NK-92 (cell line): ENCODE measurements around the gene PDZRN4.
"Not testable (repeated sequence)": the region's sequence is repeated elsewhere in the genome, so short reads cannot be mapped to it uniquely, and the experiment has no call there.

Source experiments
- DNase-seq: peaks from one replicate; lab custom pipeline; 2025; ENCODE audit not compliant: unreplicated experiment; lab: John Stamatoyannopoulos, UW

The PDZRN4 gene

DNA sequence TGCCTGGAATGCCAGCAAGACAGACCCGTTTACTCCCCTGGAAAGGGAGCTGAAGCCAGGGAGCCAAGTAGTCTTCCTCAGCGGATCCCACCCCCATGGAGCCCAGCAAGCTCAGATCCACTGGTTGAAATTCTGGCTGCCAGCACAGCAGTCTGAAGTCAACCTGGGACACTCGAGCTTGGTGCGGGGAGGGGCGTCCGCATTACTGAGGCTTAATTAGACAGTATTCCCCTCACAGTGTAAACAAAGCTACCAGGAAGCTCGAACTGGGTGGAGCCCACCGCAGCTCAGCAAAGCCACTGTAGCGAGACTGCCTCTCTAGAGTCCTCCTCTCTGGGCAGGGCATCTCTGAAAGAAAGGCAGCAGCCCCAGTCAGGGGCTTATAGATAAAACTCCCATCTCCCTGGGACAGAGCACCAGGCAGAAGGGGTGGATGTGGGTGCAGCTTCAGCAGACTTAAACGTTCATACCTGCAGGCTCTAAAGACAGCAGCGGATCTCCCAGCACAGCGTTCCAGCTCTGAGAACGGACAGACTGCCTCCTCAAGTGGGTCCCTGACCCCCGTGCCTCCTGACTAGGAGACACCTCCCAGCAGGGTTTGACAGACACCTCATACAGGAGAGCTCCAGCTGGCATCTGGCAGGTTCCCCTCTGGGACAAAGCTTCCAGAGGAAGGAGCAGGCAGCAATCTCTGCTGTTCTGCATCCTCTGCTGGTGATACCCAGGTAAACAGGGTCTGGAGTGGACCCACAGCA, 92.4 kb downstream of the PDZRN4 start:
- not testable (repeated sequence) for DNase-seq

DNA sequence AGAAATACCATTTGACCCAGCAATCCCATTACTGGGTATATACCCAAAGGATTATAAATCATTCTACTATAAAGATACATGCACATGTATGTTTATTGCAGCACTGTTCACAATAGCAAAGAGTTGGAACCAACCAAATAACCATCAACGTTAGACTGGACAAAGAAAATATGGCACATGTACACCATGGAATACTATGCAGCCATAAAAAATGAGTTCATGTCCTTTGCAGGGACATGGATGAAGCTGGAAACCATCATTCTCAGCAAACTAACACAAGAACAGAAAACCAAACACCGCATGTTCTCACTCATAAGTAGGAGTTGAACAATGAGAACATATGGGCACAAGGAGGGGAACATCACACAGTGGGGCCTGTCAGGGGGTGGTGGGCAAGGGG, 97.3 kb downstream of the PDZRN4 start:
- DNase-seq: not testable (repeated sequence)

DNA sequence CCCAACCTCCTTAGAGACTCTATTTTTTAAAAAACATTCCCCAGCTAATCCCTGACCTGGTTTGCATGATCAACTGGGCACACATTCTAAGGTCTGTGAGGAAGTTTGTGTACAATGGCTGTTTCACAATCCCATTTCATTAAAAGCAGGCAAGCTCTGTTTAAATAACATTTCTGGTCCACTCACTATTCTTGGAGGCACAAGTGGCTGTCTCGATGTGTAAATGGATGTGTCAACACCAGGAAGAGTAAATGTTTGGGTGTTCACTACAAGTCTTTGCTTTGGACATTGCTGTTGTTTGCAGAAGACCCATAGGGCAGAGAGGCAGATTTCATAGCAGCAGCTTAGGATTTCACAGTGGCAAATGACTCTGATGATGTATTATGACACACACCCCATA, 98.3 kb downstream of the PDZRN4 start:
- no peak for DNase-seq

DNA sequence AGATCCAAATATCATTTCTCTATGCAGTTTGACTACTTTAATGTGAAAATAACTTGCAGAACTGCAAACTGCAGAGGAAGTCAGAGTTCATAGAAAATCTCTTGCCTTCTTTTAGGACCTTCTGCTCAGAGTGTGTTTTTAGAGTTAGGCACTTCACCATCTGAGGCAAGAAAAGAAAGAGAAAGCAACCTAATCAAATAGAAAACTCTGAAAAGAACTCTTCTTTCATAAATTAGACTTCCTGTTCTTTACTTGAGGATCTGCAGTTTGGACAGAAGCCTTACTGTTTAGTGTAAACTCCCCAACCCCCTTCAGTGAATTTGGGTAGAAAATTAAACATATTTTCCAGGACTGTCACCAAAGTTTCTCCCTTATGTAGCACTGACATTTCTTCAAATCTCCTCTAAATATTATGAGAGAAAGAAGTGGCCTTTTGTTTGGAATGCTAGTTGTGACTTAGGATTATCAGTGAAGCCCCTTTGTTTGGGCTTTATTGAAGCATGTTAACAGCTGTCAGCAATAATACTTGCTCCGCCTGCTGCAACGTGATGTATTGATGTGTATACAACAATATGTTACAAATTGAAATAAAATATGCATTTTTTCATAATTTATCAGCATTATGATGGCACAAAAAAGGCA, 99.5 kb downstream of the PDZRN4 start:
- DNase-seq: no peak

DNA sequence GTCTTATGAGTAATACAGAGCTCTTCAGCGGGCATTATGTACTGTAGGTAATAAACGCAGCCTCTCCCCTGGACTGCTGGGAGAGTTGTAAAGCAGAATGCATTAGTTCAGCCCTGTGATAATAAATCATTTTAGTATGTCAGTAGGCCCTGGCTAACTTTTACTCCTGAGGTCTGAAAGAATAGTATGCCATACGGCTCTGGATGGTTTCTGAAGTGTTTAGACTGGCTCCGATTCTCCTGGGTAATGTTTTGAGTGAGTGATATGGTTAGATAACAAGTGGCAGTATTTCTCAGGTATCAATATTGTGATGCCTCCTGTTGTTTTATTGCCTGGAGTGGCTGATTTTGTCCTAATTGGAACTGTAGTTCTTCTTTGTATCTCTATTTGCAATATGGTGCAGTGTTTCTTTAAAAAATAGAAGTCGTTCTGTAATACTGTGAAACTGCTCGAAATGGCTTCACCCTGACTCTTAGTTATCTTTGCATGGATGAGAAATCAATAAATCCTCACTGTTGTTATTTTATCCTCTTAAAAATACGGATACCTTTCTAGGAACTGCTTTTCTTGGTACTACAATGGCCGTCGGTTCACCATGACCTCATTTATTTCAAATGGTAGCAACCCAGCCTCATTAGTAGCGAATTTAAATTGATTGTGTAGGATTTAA, 100.2 kb downstream of the PDZRN4 start:
- DNase-seq: no peak

DNA sequence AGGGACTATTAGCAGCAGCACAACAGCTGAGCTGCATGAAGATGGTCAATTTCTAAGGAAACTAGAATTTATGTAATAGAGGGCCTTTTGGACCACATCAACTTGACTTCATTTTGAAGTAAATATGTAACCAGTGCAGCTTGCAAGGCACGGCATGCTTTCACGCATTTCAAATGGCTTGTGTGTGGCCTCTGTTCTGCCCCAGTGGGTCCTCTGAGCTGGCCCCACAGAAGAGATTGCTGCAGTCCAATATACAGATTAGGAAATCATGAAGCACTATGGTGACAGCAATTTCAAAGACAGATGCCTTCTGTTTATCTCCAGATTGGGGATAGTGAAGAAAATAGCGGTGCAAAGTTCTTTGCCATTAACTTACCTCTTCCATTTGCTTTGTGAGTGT, 101.4 kb downstream of the PDZRN4 start:
- DNase-seq: no peak

DNA sequence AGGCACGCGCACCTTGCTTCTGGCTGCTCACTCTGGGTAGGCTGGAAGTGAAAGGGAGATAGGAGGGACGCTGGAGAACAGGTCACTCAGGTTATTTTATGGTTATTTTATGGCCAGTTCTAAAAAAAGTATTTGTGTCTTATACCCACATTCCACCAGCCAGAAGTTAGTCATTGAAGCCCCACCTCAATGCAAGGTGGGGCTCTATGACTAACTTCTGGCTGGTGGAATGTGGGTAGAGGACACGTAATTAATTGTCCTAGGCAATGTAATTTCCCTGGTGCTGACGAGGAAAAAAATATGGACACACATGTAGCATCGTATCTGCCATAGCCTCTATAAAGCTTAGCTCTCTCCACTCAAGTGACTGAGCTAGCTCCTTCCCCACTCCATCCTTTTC, 104.9 kb downstream of the PDZRN4 start:
- no peak for DNase-seq

DNA sequence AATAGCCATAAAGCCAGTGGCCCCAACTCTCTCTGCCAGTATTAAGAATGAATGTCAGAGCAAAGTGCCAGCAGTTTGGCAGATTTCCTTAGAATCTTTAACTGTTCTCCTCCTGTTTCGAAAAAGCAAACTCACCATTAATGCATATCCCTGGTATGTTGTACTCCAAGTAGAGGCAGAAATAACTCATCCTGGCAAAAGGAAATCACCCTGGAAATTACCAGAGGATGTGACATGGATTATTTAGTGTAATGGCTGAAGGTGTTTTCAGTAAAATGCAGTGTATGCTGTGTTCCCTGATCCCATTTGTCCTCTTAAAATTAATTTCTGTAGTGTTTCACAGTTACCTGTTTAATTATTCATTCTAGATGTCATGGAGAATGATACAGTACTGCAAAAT, 105.3 kb downstream of the PDZRN4 start:
- no peak for DNase-seq

DNA sequence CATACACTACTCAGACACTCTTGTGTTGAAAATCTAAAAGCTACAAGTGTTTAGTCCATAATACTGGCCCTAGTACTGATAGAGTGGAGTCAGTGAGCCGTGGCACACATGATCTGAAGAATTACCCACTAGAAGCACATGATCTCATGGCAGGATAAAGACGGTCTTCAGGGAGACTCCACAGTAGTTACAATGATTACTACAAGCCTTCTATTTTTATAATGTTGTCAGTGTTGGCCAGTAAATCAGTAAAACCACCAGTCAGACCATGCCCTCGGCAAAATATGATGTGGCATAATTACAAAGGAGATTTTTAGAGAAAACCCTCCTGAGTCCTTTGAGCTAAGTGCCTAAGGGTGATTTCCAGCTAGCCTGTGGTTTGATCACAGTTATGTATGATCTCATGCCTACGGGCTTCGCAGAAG, 114.9 kb downstream of the PDZRN4 start:
- no peak for DNase-seq

DNA sequence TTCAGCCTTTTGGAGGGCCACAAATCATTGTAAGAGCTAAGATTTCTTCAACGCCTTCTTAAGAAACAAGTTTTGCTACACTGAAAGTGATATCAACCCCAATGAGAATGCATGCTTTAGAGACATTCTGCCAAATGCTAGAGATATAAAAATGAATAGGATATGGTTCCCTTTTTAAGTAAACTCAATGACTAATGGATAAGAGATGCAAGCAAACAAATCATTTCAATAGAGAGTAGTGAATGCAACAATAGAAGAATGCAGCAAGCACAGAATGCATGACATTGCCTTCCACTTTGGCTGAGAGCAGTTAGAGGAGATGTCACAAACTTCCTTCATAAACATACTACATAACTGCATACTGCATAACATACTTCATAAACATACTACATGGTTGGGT, 116.4 kb downstream of the PDZRN4 start:
- DNase-seq: no peak

DNA sequence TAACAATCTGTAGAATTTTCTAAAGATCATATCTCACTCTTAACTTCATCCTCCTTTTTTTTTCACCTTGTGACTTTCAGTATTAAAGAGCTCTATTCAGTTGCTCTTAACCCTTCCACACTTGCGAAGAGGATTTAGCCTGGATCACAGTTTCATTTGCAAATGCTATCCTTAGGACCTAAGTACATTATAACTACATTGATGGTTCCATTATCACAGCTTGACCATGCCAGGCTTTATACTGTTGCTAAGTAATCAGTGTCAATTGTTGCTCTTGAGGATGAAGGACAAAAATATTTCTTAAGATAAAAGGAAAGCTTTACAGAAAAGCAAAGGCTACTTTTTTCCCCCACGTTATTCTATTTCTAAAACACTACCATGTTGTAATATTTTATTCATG, 122.2 kb downstream of the PDZRN4 start:
- DNase-seq: no peak

DNA sequence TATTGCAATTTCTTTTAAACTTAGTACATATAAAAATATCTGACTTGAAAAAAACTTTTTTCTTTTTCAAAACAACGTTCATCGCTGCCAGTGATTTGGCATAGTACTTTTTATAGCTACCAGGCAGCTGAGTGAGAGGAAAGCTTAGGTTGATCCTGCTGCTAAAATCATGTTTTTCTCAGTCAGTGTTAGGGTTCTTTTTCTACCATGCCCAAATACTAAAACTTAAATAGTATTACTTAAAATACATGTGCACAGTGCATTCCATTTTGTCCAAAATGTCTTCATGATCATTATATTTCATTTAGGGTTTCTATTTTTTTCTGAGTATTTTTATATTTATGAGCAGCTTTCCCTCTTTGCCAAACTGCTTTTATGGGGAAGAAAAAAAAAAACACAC, 123.8 kb downstream of the PDZRN4 start:
- DNase-seq: no peak

DNA sequence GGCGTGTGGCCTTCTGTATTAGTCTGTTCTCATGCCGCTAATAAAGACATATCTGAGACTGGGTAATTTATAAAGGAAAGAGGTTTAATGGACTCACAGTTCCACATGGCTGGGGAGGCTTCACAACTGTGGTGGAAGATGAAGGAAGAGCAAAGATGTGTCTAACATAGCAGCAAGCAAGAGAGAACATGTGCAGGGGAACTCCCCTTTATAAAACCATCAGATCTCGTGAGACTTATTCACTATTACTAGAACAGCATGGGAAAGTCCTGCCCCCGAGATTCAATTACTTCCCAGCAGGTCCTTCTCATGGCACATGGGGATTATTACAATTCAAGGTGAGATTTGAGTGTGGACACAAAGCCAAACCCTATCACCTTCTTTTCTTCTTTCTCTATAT, 124.3 kb downstream of the PDZRN4 start:
- not testable (repeated sequence) for DNase-seq

DNA sequence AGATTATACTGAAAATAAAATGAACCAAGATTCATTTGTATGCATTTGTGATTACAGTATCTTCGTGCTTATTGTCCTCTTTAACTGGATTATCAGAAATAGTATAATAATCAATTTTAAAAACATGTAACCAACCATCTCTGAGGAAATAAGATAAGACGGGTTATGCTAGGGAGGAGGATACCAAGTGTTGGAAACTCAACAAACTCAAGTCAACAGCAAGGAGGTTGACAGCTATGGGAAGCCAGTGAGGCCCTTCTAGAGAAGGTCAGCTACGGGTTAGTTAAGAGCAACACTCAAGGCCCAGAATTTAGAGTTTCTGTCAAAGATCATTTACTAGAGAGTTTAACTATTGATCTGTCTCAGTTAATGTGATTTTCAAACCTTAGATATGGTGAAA, 137.2 kb downstream of the PDZRN4 start:
- no peak for DNase-seq

DNA sequence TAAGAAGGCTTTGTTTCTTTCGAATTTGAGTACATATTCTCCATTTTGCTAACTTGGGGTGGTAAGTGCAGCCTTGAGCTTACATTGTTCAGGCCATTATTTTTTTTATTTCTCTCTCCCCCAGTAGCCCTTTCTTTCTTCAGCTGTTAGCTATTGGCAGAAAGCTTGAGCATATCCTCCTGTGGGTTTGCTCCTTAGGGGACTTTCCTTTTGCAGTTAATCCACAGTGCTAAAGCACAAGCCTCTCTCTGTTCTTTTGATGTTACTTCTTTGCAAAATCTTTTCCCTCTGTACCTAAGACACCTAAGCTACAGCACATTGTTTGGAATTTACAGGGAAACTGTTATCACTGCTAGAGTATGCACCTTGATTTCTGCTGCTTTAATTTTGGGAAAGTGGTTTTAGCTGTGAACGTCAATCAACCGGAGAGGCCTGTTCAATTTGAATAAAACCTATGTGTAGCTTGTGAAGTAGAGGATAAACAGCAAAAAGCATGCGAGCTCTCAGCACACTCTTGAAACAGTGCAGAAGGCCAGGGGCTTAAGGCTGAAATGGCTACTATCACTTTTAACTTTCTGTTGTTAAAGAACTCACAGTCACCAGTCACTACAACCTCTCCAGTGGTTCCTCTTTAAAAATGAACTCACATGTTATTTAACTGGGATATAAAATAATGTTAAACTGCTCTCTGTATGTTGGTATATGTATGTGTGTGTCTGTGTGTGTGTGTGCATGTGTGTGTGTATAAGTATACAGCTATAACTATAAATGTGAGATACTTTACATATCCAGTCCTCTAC, 139.2 kb downstream of the PDZRN4 start:
- no peak for DNase-seq

DNA sequence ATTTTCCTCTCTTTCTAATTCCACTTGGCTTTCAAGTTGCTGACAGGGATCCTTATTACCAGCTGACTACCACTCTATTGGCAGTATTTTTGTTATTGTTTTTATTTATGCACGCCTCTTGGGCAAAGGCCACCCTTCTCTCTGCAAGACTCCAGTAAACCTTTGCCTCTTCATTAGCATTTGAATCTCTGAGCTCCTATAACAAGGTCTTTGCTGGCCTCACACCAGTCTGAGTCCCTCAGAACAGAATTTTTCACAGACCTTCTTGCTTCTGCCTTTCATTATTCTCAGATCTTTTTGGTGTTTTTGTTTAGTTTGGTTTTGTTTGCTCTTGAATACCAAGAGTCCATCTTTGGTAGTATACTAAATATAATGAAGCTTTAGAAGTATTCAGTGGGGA, 145.9 kb downstream of the PDZRN4 start:
- no peak for DNase-seq

DNA sequence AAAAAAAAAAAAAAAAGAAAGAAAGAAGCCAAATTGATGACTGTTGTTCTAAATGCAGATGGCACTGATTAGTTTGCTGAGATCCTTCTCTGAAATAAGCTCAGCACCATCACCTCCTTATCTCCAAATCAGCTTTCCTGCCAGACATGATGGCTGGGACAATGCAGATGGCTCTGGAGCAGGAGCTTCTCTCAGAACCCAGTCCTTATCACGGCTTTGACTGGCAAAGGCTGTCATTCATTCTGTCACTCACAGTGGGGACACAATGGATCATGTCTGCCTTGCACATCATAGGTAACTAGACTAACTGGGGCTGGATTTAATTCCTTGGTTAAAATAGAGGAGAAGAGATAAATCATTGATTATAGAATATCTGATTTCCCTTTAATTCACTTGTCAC, 146.3 kb downstream of the PDZRN4 start:
- no peak for DNase-seq

DNA sequence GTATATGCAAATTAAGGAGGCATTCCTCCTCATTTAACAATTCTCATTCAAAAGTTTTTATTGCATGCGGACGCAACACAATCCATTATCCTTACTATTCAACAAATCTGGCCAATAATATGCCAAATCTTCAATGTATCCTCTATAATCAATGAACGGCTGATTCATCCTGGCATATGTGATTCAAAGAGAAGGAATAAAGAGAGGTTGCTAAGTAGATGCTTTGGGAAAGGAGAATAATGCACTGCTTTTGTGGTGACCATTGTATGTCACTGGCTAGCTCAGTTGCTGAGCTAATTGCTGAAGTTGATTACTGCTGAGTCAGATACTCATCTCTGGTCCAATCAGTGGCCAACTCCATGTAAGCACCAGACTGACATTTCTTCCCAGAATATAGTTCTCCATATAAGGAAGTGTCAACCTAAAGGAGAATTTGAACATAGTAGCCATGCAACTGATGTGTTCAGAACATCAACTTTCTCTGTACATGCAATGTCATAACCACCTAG, 148.0 kb downstream of the PDZRN4 start:
- no peak for DNase-seq

DNA sequence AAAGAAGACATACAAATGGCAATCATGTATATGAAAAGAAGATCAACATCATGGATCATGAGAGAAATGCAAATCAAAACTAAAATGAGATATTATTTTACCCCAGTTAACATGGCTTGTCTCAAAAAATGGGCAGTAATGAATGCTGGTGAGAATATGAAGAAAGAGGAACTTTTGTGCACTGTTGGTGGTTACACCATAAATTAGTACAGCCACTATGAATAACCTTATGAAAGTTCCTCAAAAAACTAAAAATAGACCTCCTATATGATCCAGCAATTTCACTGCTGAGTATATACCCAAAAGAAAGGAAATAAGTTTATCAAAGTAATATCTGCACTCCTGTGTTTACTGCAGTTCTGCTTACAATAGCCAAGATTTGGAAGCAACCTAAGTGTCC, 151.7 kb downstream of the PDZRN4 start:
- DNase-seq: no peak

DNA sequence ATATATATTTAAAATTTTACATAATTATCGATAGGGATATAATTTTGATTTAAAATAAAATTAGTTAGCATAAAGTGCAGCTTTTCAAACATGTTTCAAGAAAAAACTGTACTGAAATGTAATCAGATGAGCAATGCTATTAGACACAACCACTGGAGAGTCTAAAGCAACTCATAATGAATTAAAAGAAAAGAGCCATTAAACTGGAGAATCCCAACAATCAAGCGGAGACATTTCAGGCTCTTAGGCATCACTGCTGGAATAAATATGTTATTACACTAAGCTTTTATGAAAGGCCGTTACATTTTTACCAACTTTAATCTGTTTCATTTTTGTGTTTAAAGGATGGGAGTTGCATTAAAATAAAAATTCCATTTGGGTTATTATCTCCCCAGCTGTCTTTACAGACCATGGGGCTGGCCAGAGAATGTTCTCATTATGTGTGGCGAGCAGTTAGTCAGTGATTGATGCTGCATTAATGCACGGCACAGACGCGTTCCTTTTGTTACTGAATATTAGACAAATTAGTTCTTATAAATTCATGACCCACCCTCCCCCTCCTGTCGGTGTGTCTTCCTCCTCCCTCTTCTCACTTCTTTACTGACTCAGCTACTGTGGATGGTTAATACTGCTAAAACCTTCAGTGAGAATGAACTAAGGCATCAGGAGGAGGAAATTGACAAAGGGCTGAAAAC, 156.8 kb downstream of the PDZRN4 start:
- no peak for DNase-seq

DNA sequence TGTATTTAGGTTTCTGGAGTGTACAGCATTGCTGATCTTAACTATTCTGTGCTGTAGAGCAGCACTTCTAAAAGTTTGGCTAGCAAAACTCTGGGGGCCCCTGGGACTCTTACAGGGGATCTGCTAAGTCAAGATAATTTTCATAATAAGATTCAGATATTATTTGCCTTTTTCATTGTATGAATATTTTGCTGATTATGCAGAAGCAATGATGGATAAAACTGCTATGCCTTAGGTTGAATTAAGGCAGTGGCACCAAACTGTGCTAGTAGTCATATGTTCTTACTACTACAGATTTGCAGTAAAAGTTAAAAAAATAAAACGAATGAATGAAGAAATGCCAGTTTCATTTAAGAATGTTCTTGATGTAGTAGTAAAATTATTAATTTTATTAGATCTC, 160.1 kb downstream of the PDZRN4 start:
- DNase-seq: no peak
